ENCODE data around the gene SRD5A2.
"Not testable (repeated sequence)": the region's sequence is repeated elsewhere in the genome, so short reads cannot be mapped to it uniquely, and the experiment has no call there.

Gene SRD5A2

DNA sequence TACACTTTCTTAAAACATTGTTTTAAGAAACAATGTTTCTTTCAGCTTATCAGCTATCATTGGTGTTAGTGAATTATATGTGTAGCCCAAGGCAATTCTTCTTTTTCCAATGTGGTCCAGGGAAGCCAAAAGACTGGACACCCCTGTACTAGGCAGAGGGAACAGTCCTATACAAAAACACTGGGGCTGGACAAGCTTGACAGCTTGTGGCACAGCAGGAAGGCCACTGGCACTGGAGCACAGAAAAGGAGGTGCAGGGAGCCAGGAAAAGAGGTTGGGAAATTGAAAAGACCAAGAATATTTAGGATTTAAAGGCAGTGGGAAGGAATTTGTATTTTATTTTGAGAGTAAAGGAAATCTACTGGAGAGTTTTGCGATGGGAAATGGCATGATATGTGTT is 47.7 kb downstream of the SRD5A2 start:
- DNase-seq (ENCODE audit: low spot score): no peak

DNA sequence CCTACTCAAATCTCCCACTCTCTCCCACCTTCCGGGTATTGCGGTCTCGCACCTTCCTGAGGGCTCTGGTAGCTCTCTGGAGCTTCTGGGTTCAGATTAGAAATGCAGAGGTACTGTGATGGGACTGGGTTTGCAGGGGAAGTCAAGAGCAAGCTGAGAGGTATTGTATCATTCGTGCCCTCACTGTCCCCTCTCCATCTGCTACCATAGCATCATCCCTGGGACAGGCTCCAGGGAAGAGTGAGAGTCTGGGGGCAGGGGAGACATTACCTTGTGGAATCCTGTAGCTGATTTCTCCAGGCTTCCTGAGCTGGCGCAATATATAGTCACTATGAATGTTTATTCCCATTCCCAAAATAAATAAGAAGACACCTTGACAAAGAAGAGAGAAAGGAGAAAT is 49.6 kb downstream of the SRD5A2 start:
- no peak for DNase-seq (ENCODE audit: low spot score)

DNA sequence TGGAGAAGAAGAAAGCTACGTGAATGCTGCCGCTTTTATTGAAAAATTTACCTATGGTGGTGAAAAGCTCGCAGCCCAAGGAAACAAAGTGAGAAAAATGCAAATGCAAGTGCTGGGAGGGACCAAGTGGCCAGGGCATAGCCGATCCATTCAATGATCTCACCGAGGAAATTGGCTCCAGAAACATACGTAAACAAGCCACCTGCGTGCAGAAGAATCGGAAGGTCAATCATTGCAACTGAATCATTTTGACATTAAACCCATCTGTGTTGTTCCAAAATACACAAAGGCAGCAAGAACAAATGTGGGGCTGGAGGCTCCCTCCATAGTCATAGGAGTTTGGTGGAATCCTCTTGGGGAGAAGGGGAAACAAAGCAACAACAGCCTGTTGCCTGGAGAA is 51.5 kb downstream of the SRD5A2 start:
- DNase-seq (ENCODE audit: low spot score): no peak

GRCh38 chr2:31528823-31529222 is 51.9 kb downstream of the SRD5A2 start:
- no peak for DNase-seq (ENCODE audit: low spot score)

GRCh38 chr2:31526946-31527732 is 53.6 kb downstream of the SRD5A2 start:
- DNase-seq (ENCODE audit: low spot score): no peak

- no peak for DNase-seq (ENCODE audit: low spot score)
These were observed 54.9 kb downstream of the SRD5A2 start for GRCh38 chr2:31525876-31526275.

GRCh38 chr2:31524592-31524991 is 56.1 kb downstream of the SRD5A2 start:
- DNase-seq (ENCODE audit: low spot score): no peak

- DNase-seq (ENCODE audit: low spot score): peak; percentile 60
These were observed 56.8 kb downstream of the SRD5A2 start for GRCh38 chr2:31523871-31524492.

DNA sequence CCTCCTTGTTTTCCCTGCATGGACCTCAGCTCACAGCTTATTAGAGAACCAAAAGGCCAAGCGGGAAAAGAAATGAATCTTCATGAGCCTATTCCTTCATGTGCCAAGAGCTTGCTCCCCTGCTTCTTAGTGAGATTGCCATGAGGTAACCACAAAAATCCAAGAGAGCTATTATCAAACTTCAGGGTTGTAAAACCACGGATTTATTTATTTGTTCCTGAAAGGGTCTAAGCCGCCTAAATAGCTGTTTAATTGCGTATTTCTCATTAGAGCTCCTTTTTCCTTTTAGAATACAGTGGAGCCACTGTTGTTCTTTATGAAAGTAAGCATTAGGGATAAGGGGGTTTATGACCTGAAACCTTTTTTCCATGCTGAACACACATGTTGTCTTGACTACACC is 58.0 kb downstream of the SRD5A2 start:
- DNase-seq (ENCODE audit: low spot score): no peak

DNA sequence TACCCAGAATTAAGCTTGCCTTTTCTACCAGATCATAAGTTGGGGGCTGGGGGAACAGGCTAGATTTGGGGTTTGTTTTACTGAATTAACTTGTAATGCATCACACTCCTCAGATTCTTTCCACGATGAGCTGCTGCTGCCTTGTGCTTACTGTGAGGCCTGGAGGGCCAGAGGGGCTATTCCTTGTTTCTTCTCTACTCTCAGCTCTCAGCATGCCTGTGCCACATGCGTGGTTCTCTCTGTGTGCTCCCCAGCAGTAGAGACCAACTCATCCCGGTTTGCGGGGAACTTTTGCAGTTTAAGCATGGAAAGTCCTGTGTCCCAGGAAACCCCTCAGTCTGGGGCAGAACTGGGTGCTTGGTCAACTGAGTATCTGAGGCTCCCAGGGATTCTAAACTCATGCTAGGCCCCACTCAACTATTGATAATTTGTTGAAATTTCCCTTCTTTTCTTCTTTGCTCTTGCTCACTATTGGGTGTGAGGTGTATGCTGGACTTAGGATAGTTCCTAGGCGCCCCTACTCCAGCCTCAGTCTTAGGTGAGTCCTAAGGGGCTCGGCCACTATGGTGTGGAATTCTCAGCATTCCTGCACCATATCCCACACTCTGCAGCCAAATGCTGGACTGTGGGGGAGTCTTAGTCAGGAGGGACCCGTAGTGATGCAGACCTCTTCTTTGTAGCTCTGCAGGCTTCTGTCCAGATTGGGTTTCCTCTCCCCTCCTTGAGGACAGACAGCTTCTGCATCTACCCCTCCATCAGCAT is 63.1 kb downstream of the SRD5A2 start:
- no peak for DNase-seq (ENCODE audit: low spot score)

- DNase-seq (ENCODE audit: low spot score): no peak
These were observed 65.2 kb downstream of the SRD5A2 start for GRCh38 chr2:31515586-31515985.

GRCh38 chr2:31513553-31513952 is 67.2 kb downstream of the SRD5A2 start:
- DNase-seq (ENCODE audit: low spot score): no peak

DNA sequence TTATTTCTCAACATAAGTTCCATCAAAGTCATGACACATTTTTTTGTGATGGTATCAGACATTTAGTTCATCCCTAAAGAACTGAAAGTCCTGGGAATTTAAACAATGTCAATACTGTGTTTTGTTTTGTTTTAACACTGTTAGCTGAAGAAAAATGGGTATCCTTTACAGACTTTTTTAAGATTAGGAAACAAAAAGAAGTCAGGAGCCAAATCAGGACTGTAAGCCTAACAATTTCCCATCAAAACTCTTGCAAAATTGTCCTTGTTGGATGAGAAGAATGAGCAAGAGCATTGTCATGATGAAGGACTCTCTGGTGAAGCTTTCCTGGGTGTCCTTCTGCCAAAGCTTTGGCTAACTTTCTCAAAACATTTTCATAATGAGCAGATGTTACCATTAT is 69.4 kb downstream of the SRD5A2 start:
- no peak for DNase-seq (ENCODE audit: low spot score)

DNA sequence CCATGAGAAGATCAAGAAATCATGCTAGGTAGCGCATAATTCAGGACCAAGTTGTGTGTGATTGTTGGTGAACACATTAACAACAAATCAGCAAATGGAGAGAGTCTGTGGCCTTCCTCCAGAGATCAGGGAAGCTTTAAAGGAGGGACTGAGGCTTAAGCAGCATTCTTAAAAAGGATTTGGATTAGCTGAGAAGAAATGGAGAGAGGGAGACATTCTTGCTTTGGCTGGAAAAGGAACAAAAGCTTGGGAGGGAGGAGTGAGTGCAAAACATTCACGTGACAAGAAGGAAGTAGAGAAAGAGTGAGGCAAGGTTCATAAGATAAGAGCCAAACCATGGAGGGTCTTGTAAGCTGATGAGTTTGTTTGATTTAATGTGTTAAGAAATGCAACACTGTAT is 75.6 kb downstream of the SRD5A2 start:
- no peak for DNase-seq (ENCODE audit: low spot score)

- no peak for DNase-seq (ENCODE audit: low spot score)
These were observed 76.4 kb downstream of the SRD5A2 start for GRCh38 chr2:31504311-31504710.

- DNase-seq (ENCODE audit: low spot score): not testable (repeated sequence)
These were observed 84.3 kb downstream of the SRD5A2 start for GRCh38 chr2:31496451-31496874.

DNA sequence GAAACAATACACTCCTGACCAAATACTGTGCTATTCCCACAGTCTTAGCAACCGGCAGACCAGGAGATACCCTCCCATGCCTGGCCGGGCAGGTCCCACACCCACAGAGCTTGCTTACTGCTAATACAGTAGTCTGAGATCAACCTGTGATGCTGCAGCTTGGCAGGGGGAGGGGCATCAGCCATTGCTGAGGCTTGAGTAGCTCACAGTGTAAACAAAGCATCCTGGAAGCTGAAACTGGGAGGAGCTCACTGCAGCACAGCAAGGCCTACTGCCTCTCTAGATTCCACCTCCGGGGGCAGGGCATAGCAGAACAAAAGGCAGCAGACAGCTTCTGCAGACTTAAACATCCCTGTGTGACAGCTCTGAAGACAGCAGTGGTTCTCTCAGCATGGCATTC is 91.4 kb downstream of the SRD5A2 start:
- DNase-seq (ENCODE audit: low spot score): not testable (repeated sequence)

DNA sequence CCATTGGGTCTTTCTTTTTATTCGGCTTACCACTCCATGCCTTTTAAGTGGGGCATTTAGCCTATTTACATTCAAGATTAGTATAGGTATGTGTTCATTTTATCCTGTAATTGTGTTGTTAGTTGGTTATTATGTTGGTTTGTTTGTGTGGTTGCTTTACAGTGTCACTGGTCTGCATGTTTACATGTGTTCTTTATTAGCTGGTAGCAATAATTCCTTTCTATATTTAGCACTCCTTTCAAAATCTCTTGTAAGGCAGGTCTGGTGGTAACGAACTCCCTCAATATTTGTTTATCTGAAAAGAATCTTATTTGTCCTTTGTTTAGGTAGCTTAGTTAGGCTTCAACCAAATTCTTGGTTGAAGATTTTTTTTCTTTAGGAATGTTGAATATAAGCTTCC is 97.5 kb downstream of the SRD5A2 start:
- no peak for DNase-seq (ENCODE audit: low spot score)

- peak; percentile 22 for DNase-seq (ENCODE audit: low spot score)
These were observed 104.1 kb downstream of the SRD5A2 start for GRCh38 chr2:31476511-31477180.

DNA sequence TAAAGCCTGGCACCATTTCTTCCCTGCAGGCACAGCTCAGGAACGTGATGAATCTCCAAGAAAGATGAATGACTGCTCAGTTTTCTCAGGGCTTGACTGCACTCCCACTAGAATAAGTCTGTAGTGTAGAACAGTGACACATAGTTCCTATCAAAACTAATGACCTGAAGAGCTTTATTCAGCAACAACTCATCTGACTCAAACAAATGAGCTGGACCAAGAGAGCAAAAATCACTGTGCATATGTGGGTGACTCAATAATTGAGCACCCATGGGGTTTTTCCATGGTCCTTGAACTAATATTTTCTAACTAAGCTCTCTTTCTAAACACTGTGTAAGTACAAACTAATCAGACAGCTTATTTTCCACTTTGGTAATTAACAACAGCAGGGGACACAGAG is 105.0 kb downstream of the SRD5A2 start:
- DNase-seq (ENCODE audit: low spot score): peak; percentile 46

DNA sequence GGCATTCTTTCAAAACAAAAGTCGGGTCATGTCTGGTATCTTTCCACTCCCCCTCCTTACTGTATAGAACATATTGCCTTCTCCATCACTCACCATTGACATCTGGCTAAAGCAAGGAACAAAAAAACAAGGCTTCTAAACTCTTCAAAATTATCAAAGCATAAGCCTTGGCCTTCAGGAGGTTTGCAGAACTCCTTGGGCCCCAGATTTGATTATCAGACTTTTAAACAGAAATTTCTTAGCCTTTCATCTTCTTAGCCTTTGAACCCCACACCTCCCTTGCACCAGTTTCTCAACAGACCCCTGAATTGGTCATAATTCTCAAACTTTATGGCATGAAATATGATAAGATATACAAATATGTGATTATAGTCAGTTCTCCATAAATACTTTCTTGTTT is 106.4 kb downstream of the SRD5A2 start:
- DNase-seq (ENCODE audit: low spot score): peak; percentile 0
